ENCODE measurements around the gene CUL1. TPM values are rescaled to one million over a fixed set of nuclear protein-coding genes. Genes with fewer than 3 reads are reported as not detected.
"Not testable (repeated sequence)": the region's sequence is repeated elsewhere in the genome, so short reads cannot be mapped to it uniquely, and the experiment has no call there.

CUL1 gene
- total and polyA plus RNA-seq, 7 donors = 24.0 to 72.8 (median 53.9) TPM

DNA sequence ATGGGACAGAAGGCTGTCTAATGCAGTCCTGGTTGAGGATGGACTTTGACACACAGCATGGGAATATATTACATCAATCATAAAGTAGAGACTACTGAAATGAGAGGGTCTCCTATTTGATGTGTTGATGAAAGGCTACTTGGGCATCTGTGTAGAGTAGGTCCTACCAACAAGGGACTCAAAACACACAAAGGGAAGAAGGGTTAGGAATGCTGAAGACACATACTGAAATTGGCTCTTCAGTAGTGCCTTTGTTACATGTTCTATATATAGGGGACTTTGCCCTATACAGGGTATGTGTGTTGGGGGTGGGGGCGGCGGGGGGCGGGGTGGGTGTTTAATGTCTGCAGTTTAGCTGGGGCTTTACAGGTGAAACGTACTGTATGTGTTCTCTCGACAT is 7.7 kb downstream of the CUL1 start:
- TF ChIP-seq EP300 (IDR thresholded peaks at IDR 0.05) (no peak), POLR2AphosphoS5 (IDR thresholded peaks at IDR 0.05) (no peak), POLR2A (IDR thresholded peaks at IDR 0.05) (no peak)
- TF ChIP-seq, protein P1, sequence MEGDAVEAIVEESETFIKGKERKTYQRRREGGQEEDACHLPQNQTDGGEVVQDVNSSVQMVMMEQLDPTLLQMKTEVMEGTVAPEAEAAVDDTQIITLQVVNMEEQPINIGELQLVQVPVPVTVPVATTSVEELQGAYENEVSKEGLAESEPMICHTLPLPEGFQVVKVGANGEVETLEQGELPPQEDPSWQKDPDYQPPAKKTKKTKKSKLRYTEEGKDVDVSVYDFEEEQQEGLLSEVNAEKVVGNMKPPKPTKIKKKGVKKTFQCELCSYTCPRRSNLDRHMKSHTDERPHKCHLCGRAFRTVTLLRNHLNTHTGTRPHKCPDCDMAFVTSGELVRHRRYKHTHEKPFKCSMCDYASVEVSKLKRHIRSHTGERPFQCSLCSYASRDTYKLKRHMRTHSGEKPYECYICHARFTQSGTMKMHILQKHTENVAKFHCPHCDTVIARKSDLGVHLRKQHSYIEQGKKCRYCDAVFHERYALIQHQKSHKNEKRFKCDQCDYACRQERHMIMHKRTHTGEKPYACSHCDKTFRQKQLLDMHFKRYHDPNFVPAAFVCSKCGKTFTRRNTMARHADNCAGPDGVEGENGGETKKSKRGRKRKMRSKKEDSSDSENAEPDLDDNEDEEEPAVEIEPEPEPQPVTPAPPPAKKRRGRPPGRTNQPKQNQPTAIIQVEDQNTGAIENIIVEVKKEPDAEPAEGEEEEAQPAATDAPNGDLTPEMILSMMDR (IDR thresholded peaks at IDR 0.05) = no peak
- H3K4me3 ChIP-seq = no peak overlapping the region

DNA sequence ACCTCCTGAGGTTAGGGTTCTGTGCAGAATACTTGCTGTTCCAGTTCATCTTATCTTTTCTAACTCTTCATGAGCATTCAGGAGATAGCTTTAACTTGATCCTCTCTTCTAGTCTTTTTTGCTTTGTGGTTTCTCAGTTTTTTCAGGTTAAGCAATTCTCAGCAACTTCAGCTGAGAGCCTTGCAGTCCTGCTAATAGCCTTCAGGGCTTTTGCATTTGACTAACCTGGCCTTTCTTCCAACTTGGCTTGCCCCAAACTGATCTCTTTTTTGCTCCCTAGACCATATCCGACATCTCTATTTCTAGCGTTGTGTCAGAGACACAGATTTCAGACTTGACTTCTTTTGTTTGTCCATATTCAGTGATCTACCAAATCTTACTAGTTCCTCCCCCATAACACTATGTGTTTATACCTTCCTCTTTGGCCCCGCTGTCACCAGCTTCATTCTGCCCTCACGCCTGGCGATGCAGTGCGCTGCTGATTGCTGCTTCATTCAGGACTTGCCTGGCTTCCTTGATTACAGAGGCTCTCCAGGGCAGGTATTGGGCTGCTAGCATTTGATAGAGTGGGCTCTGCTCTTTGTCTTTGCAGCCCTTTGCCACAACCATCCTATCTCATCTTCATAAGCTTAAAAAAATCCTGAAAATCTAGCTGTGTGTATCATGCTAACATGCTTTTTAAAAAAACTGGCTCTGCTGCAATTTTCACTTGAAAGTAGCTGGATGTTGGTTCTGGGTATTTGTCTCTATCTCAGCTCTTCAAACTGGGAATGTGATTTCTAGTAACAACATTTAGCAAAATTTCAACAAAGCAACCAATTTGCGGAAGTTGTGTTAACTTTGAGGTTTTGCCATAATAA is 9.6 kb downstream of the CUL1 start:
- no peak for TF ChIP-seq POLR2AphosphoS5 (IDR thresholded peaks at IDR 0.05)
- no peak for TF ChIP-seq POLR2A (IDR thresholded peaks at IDR 0.05)
- TF ChIP-seq, protein P1 (IDR thresholded peaks at IDR 0.05) = no peak
- no peak for TF ChIP-seq EP300 (IDR thresholded peaks at IDR 0.05)
- Histone ChIP-seq H3K27me3 (no peaks in the 10 kb centered on the region), H3K4me1 (peaks cover 0 to 89% (median 68%) of the 10 kb centered on the region in 4 donors), H3K27ac (no peak overlapping the region), H3K36me3 (no peaks in the 10 kb centered on the region), H3K4me3 (no peak overlapping the region), H3K9me3 (no peaks in the 10 kb centered on the region)
- DNase-seq = no peak
- WGBS, 2 donors = 79 to 92% methylated on average over 7 of the region's 7 CpGs
- intact Hi-C loops (cut with DNase I) = no loop called here

More for the DNA sequence above, 7.7 kb downstream of the CUL1 start:
- 27 to 74% methylated on average over 5 of the region's 5 CpGs for WGBS, 2 donors
- no peaks in the 10 kb centered on the region for H3K36me3 ChIP-seq
- no peaks in the 10 kb centered on the region for H3K9me3 ChIP-seq
- intact Hi-C loops (cut with DNase I) = no loop called here
- H3K27me3 ChIP-seq = no peaks in the 10 kb centered on the region
- H3K4me1 ChIP-seq = peaks cover 0 to 89% (median 75%) of the 10 kb centered on the region in 4 donors
- no peak overlapping the region for H3K27ac ChIP-seq
- DNase-seq = no peak

DNA sequence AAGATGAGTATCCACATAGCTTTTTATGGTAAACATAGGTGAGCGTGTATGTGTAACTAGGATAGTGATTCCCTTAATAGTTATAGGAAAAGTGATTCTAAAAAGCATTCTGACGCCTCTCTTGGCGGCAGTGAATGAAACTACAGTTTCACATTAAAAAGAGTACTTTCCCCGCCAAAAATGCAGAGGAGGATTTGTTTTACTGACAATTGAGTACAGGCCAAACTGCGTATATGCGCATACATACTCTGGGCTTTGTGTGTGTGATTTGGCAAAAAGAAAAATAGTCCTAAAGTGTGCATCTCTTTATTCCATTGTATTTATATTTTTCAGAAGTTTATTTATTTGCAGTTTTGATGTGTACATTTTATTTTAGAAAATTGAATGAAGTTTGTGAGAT is 10.3 kb downstream of the CUL1 start:
- no peaks in the 10 kb centered on the region for H3K27me3 ChIP-seq
- no peaks in the 10 kb centered on the region for H3K36me3 ChIP-seq
- H3K27ac ChIP-seq = no peak overlapping the region
- 82 to 90% methylated on average over 6 of the region's 6 CpGs for WGBS, 2 donors
- intact Hi-C loops (cut with DNase I) = no loop called here
- no peak for TF ChIP-seq POLR2AphosphoS5 (IDR thresholded peaks at IDR 0.05)
- TF ChIP-seq EP300 (IDR thresholded peaks at IDR 0.05) = no peak
- TF ChIP-seq POLR2A (IDR thresholded peaks at IDR 0.05) = no peak
- TF ChIP-seq, protein P1 (IDR thresholded peaks at IDR 0.05) = no peak
- no peak overlapping the region for H3K4me3 ChIP-seq
- no peaks in the 10 kb centered on the region for H3K9me3 ChIP-seq
- DNase-seq = no peak
- H3K4me1 ChIP-seq = peaks cover 0 to 89% (median 62%) of the 10 kb centered on the region in 4 donors

DNA sequence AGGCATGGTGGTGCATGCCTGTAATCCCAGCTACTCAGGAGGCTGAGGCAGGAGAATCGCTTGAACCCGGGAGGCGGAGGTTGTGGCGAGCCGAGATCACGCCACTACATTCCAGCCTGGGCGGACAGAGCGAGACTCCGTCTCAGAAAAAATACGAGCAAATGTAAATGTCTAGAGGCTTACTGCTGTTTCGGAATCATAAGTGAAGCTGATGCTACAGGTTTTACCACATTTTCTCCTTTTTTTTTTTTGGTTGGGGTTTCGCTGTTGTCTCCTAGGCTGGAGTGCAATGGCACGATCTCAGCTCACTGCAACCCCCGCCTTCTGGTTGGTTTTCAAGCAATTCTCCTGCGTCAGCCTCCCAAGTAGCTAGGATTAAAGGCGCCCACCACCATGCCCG is 11.7 kb downstream of the CUL1 start:
- H3K27ac ChIP-seq; H3K9me3 ChIP-seq; H3K4me3 ChIP-seq; intact Hi-C loops (cut with DNase I); H3K36me3 ChIP-seq; DNase-seq; H3K27me3 ChIP-seq: not testable (repeated sequence)
- peaks cover 0 to 89% (median 56%) of the 10 kb centered on the region in 4 donors for H3K4me1 ChIP-seq
- WGBS, 2 donors = 96% methylated on average over 17 of the region's 17 CpGs

DNA sequence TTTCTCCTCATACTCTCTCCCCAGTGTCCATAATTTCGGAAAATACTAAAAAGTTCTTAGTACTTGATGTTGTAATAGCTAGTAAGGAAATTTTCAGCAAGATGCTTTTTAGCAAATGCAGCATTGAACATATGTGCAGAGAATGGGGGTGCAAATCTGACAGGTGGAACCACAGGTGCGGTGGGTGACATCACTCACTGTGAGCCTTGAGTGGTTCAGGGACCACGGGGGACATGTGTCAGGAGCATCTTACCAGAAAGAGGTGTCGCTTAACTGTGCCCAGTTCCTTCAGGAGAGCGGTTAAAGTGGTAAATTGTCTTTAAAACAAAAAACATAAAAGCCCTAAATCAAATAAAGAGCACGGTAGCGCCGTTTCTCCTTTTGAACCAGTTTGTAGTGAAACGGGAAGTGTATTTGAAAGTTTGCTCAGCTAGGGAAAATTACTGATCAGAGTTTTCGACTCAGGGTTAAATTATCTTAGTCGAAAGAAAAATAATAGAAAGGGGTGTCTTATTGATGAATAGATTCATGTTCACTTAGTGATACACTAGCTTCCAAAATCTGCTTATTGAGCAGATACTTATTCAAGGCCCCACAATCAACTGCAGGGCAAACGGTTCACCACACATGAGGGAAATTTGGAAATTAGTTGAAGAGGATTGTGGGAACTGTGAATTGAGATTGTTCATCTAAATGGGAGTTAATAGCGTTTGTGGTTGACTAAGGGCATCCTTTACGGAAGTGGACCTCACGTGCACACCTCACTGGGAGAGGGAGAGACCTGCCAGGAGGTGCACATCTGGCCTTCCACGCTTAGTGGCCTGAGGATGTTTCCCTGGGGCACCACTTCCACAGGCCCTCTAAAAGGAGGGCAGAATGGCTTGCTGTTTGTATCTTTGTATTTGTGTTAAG is 12.7 kb downstream of the CUL1 start:
- 72 to 82% methylated on average over 16 of the region's 16 CpGs for WGBS, 2 donors
- no peak for TF ChIP-seq POLR2A (IDR thresholded peaks at IDR 0.05)
- TF ChIP-seq, protein P1 (IDR thresholded peaks at IDR 0.05) = no peak
- TF ChIP-seq EP300 (IDR thresholded peaks at IDR 0.05) = no peak
- TF ChIP-seq POLR2AphosphoS5 (IDR thresholded peaks at IDR 0.05) = no peak
- H3K4me1 ChIP-seq = peaks cover 0 to 87% (median 51%) of the 10 kb centered on the region in 4 donors
- H3K27me3 ChIP-seq = no peaks in the 10 kb centered on the region
- H3K27ac ChIP-seq = no peak overlapping the region
- no peak for DNase-seq
- no peaks in the 10 kb centered on the region for H3K36me3 ChIP-seq
- no peaks in the 10 kb centered on the region for H3K9me3 ChIP-seq
- intact Hi-C loops (cut with DNase I) = no loop called here
- H3K4me3 ChIP-seq = no peak overlapping the region

Measured in sigmoid colon (tissue), 7 donors.